Testis (tissue), 2 donors: Measurements from ENCODE around the gene EEFSEC.

ENCODE experiments used
- CTCF ChIP-seq, 3 experiments: fragments of 450-650 bp in 2 of 3; fragments of 200-600 bp in 1 of 3; sonication (generic) in 1 of 3; IDR thresholded peaks; one replicate each; pipeline ENCODE4 v1.5.1; 2016 to 2019; ENCODE audit warnings: antibody characterized with exemption in 3 of 3, mild to moderate bottlenecking in 2 of 3, moderate library complexity in 1 of 3
- POLR2A ChIP-seq: fragments of 450-650 bp; IDR thresholded peaks from one replicate; pipeline ENCODE4 v1.6.1; 2017; ENCODE audit warnings: antibody characterized with exemption, mild to moderate bottlenecking, moderate library complexity

DNA sequence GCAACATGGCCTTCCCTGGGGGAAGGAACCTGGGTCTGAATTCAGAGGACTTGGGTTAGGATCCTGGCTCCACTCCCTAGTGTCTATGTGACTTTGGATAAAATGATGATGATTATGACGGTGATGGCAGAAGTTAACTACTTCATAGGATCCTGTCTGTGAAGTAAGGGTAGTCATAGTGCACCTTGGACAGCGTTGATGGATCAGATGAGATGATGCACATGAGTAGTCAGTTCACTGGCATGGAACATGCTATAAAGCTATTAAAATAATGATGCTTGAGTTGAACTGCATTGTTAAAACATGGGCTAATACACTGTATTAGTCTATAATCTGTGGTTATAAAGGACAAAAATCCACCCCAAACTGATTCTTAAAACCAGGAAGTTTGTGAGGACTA lies 62.0 kb downstream of the EEFSEC start:
- no peak for TF ChIP-seq POLR2A
- TF ChIP-seq CTCF (IDR thresholded peaks at IDR 0.05): no peak
